ENCODE measurements around the gene SNTG2.
A peak's percentile ranks its signal among the peaks of the same experiment; 100 is the strongest.
"Not testable (repeated sequence)": the region's sequence is repeated elsewhere in the genome, so short reads cannot be mapped to it uniquely, and the experiment has no call there.

The SNTG2 gene

GRCh38 chr2:950080-950966 is at the start of gene SNTG2:
TSS of gene SNTG2 (plus strand) at chr2:950849. CDS start at chr2:950997, 148 bp downstream.
- Mint-ChIP-seq H3K4me1 (peaks cover 11% of the 10 kb centered on the region), H3K27ac (no peak within 1 kb of the TSS), H3K9me3 (no peaks in the 10 kb centered on the region), H3K36me3 (no peaks in the 10 kb centered on the region), H3K4me3 (peak within 1 kb of the TSS; percentile 41)
- ATAC-seq (peak; percentile 46), DNase-seq (ENCODE audit: low spot score in 2 of 2) (no peak)

GRCh38 chr2:902584-902983 is 48.1 kb upstream of the SNTG2 start:
- H3K4me3 Mint-ChIP-seq = no peak overlapping the region
- no peak for ATAC-seq
- DNase-seq (ENCODE audit: low spot score in 2 of 2) = no peak
- H3K4me1 Mint-ChIP-seq = no peaks in the 10 kb centered on the region
- H3K36me3 Mint-ChIP-seq = no peaks in the 10 kb centered on the region
- H3K9me3 Mint-ChIP-seq = peaks cover 4% of the 10 kb centered on the region
- H3K27ac Mint-ChIP-seq = no peak overlapping the region

- H3K4me3 Mint-ChIP-seq = no peak overlapping the region
- H3K36me3 Mint-ChIP-seq = no peaks in the 10 kb centered on the region
Observed at GRCh38 chr2:903223-903900, 47.3 kb upstream of the SNTG2 start.

GRCh38 chr2:904246-905024 is 46.2 kb upstream of the SNTG2 start:
- Mint-ChIP-seq H3K36me3 (no peaks in the 10 kb centered on the region), H3K27ac (no peak overlapping the region)
- DNase-seq (ENCODE audit: low spot score in 2 of 2) = no peak

More at GRCh38 chr2:903223-903900, 47.3 kb upstream of the SNTG2 start:
- ATAC-seq (no peak), DNase-seq (ENCODE audit: low spot score in 2 of 2) (no peak)
- Mint-ChIP-seq H3K9me3 (no peaks in the 10 kb centered on the region), H3K27ac (no peak overlapping the region), H3K4me1 (no peaks in the 10 kb centered on the region)

GRCh38 chr2:905091-905832 is 45.4 kb upstream of the SNTG2 start:
- Mint-ChIP-seq H3K27ac (no peak overlapping the region), H3K9me3 (peaks cover 2% of the 10 kb centered on the region), H3K4me3 (no peak overlapping the region), H3K36me3 (no peaks in the 10 kb centered on the region), H3K4me1 (peaks cover 5% of the 10 kb centered on the region)
- peak in 1 of 2 donors; percentile 18 for DNase-seq (ENCODE audit: low spot score in 2 of 2)
- ATAC-seq = no peak

More at GRCh38 chr2:904246-905024, 46.2 kb upstream of the SNTG2 start:
- no peak for ATAC-seq
- H3K4me1 Mint-ChIP-seq = peaks cover 5% of the 10 kb centered on the region
- no peak overlapping the region for H3K4me3 Mint-ChIP-seq
- no peaks in the 10 kb centered on the region for H3K9me3 Mint-ChIP-seq

- Mint-ChIP-seq H3K36me3 (no peaks in the 10 kb centered on the region), H3K27ac (no peak overlapping the region), H3K9me3 (peaks cover 6% of the 10 kb centered on the region), H3K4me3 (no peak overlapping the region), H3K4me1 (peaks cover 5% of the 10 kb centered on the region)
- DNase-seq (ENCODE audit: low spot score in 2 of 2) (no peak), ATAC-seq (no peak)
Observed at GRCh38 chr2:905833-906140, 44.9 kb upstream of the SNTG2 start.

GRCh38 chr2:907706-908105 is 42.9 kb upstream of the SNTG2 start:
- Mint-ChIP-seq H3K9me3 (peaks cover 6% of the 10 kb centered on the region), H3K4me1 (peaks cover 5% of the 10 kb centered on the region), H3K27ac (no peak overlapping the region), H3K4me3 (no peak overlapping the region), H3K36me3 (no peaks in the 10 kb centered on the region)
- ATAC-seq (no peak), DNase-seq (ENCODE audit: low spot score in 2 of 2) (no peak)

- Mint-ChIP-seq H3K4me3 (no peak overlapping the region), H3K27ac (no peak overlapping the region), H3K36me3 (no peaks in the 10 kb centered on the region)
Observed at GRCh38 chr2:908568-908967, 42.1 kb upstream of the SNTG2 start.

GRCh38 chr2:909764-910379 is 40.8 kb upstream of the SNTG2 start:
- ATAC-seq; H3K36me3 Mint-ChIP-seq; DNase-seq (ENCODE audit: low spot score in 2 of 2); H3K4me1 Mint-ChIP-seq; H3K27ac Mint-ChIP-seq; H3K4me3 Mint-ChIP-seq; H3K9me3 Mint-ChIP-seq: not testable (repeated sequence)

More at GRCh38 chr2:908568-908967, 42.1 kb upstream of the SNTG2 start:
- DNase-seq (ENCODE audit: low spot score in 2 of 2) = no peak
- Mint-ChIP-seq H3K4me1 (peaks cover 5% of the 10 kb centered on the region), H3K9me3 (peaks cover 6% of the 10 kb centered on the region)
- no peak for ATAC-seq

- Mint-ChIP-seq H3K9me3 (peaks cover 6% of the 10 kb centered on the region), H3K4me1 (peaks cover 5% of the 10 kb centered on the region), H3K4me3 (no peak overlapping the region), H3K36me3 (no peaks in the 10 kb centered on the region), H3K27ac (no peak overlapping the region)
- no peak for DNase-seq (ENCODE audit: low spot score in 2 of 2)
- ATAC-seq = no peak
Observed at GRCh38 chr2:910698-911097, 40.0 kb upstream of the SNTG2 start.

GRCh38 chr2:915979-916378 is 34.7 kb upstream of the SNTG2 start:
- no peak for DNase-seq (ENCODE audit: low spot score in 2 of 2)
- no peaks in the 10 kb centered on the region for H3K4me1 Mint-ChIP-seq
- H3K9me3 Mint-ChIP-seq = no peaks in the 10 kb centered on the region
- no peak overlapping the region for H3K4me3 Mint-ChIP-seq
- H3K27ac Mint-ChIP-seq = no peak overlapping the region
- no peaks in the 10 kb centered on the region for H3K36me3 Mint-ChIP-seq
- no peak for ATAC-seq

- DNase-seq (ENCODE audit: low spot score in 2 of 2) = no peak
- H3K27ac Mint-ChIP-seq = no peak overlapping the region
- ATAC-seq = no peak
- H3K9me3 Mint-ChIP-seq = no peaks in the 10 kb centered on the region
- no peak overlapping the region for H3K4me3 Mint-ChIP-seq
- H3K4me1 Mint-ChIP-seq = no peaks in the 10 kb centered on the region
- no peaks in the 10 kb centered on the region for H3K36me3 Mint-ChIP-seq
Observed at GRCh38 chr2:916935-917334, 33.7 kb upstream of the SNTG2 start.

GRCh38 chr2:919672-920071 is 31.0 kb upstream of the SNTG2 start:
- no peaks in the 10 kb centered on the region for H3K36me3 Mint-ChIP-seq
- no peak overlapping the region for H3K27ac Mint-ChIP-seq
- H3K9me3 Mint-ChIP-seq = no peaks in the 10 kb centered on the region
- ATAC-seq (no peak), DNase-seq (ENCODE audit: low spot score in 2 of 2) (no peak)
- no peaks in the 10 kb centered on the region for H3K4me1 Mint-ChIP-seq
- H3K4me3 Mint-ChIP-seq = no peak overlapping the region

GRCh38 chr2:920573-920972 is 30.1 kb upstream of the SNTG2 start:
- Mint-ChIP-seq H3K27ac (no peak overlapping the region), H3K9me3 (no peaks in the 10 kb centered on the region), H3K4me3 (no peak overlapping the region), H3K36me3 (no peaks in the 10 kb centered on the region), H3K4me1 (no peaks in the 10 kb centered on the region)
- no peak for DNase-seq (ENCODE audit: low spot score in 2 of 2)
- no peak for ATAC-seq
